ENCODE measurements around the gene JAG1. TPM values are rescaled to one million over a fixed set of nuclear protein-coding genes. Genes with fewer than 3 reads are reported as not detected.

JAG1 gene
- total RNA-seq, 3 donors from 2014 or later (not counting 1 experiment from before 2014, with no cell fraction given), result 8.1 to 12.3 (median 8.7) TPM

DNA sequence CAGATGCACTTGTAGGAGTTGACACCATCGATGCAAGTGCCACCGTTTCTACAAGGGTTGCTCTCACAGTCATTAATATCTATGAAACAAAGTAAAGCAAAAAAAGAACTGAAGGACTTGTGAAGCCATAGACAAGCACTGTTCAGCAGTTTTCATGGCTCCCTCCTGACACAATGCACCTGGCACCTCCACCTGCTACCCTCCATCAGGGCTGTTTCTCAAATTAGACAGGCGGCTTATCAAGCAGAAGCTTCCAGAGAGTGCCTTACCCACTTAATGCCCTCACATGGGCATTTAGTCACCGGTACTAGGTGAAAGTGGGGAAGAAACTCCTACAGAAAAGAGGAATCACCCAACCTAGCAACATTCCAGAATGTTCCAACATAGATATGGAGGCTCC is 27.8 kb downstream of the JAG1 start:
- Mint-ChIP-seq H3K4me1 (peaks cover 0 to 9% of the 10 kb centered on the region in 2 donors), H3K9me3 (no peaks in the 10 kb centered on the region), H3K4me3 (no peak overlapping the region), H3K27ac (no peak overlapping the region), H3K27me3 (ENCODE audit: low read depth in 2 of 2) (no peaks in the 10 kb centered on the region), H3K36me3 (no peaks in the 10 kb centered on the region)
- TF ChIP-seq, protein P1, sequence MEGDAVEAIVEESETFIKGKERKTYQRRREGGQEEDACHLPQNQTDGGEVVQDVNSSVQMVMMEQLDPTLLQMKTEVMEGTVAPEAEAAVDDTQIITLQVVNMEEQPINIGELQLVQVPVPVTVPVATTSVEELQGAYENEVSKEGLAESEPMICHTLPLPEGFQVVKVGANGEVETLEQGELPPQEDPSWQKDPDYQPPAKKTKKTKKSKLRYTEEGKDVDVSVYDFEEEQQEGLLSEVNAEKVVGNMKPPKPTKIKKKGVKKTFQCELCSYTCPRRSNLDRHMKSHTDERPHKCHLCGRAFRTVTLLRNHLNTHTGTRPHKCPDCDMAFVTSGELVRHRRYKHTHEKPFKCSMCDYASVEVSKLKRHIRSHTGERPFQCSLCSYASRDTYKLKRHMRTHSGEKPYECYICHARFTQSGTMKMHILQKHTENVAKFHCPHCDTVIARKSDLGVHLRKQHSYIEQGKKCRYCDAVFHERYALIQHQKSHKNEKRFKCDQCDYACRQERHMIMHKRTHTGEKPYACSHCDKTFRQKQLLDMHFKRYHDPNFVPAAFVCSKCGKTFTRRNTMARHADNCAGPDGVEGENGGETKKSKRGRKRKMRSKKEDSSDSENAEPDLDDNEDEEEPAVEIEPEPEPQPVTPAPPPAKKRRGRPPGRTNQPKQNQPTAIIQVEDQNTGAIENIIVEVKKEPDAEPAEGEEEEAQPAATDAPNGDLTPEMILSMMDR (IDR thresholded peaks at IDR 0.05), result no peak
- intact Hi-C loops (cut with micrococcal nuclease), result no loop called here
- no peaks in the 10 kb centered on the region for H3K9me3 ChIP-seq (ENCODE audit: control insufficient read depth, insufficient read depth, low read length)
- no peak overlapping the region for H3K27ac ChIP-seq (ENCODE audit: low read length)
- no peaks in the 10 kb centered on the region for H3K4me1 ChIP-seq (ENCODE audit: control insufficient read depth, insufficient read depth, low read length)
- 95% methylated on average over 2 of the region's 4 CpGs for WGBS (ENCODE audit: insufficient coverage)
- no peak overlapping the region for H3K4me3 ChIP-seq (ENCODE audit: low read length)
- no peaks in the 10 kb centered on the region for H3K36me3 ChIP-seq (ENCODE audit: control insufficient read depth, insufficient read depth, low read length)
- DNase-seq, result no peak
- H3K27me3 ChIP-seq (ENCODE audit: control insufficient read depth, insufficient read depth, low read length), result no peaks in the 10 kb centered on the region
- no peak for ATAC-seq

DNA sequence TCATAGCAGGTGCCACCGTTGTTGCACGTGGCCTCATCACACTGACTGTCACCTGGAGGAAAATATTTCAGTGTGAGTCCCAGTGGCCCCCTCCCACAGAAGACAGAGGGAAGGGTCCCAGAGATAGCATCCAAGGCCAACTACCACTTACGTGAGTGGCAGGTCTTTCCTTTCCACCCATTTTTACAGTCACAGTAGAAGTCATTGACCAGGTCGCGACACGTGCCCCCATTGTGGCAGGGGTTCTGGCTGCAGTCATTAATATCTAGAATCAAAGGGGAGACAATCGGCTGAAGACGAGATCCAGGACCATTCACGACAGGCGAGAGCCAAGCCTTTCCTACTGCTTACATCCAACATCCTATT is 28.6 kb downstream of the JAG1 start:
- H3K27me3 Mint-ChIP-seq (ENCODE audit: low read depth in 2 of 2), result no peaks in the 10 kb centered on the region
- H3K36me3 ChIP-seq (ENCODE audit: control insufficient read depth, insufficient read depth, low read length), result no peaks in the 10 kb centered on the region
- no peaks in the 10 kb centered on the region for H3K9me3 ChIP-seq (ENCODE audit: control insufficient read depth, insufficient read depth, low read length)
- H3K27me3 ChIP-seq (ENCODE audit: control insufficient read depth, insufficient read depth, low read length), result no peaks in the 10 kb centered on the region
- H3K27ac ChIP-seq (ENCODE audit: low read length), result no peak overlapping the region
- no peaks in the 10 kb centered on the region for H3K4me1 ChIP-seq (ENCODE audit: control insufficient read depth, insufficient read depth, low read length)
- no peaks in the 10 kb centered on the region for H3K36me3 Mint-ChIP-seq
- WGBS (ENCODE audit: insufficient coverage), result 97% methylated on average over 10 of the region's 10 CpGs
- no peak overlapping the region for H3K4me3 ChIP-seq (ENCODE audit: low read length)
- ATAC-seq (no peak), DNase-seq (no peak)
- no peak overlapping the region for H3K4me3 Mint-ChIP-seq
- intact Hi-C loops (cut with micrococcal nuclease), result no loop called here
- peaks cover 0 to 9% of the 10 kb centered on the region in 2 donors for H3K4me1 Mint-ChIP-seq
- no peak overlapping the region for H3K27ac Mint-ChIP-seq
- no peaks in the 10 kb centered on the region for H3K9me3 Mint-ChIP-seq
- TF ChIP-seq, protein P1 (IDR thresholded peaks at IDR 0.05), result no peak

GRCh38 chr20:10644458-10645204 is 29.2 kb downstream of the JAG1 start:
- intact Hi-C loops (cut with micrococcal nuclease), result no loop called here
- 77% methylated on average over 14 of the region's 14 CpGs for WGBS (ENCODE audit: insufficient coverage)
- peak in 1 of 3 donors; percentile 57 for ATAC-seq
- DNase-seq, result no peak
- H3K4me1 ChIP-seq (ENCODE audit: control insufficient read depth, insufficient read depth, low read length), result no peaks in the 10 kb centered on the region
- H3K27ac ChIP-seq (ENCODE audit: low read length), result no peak overlapping the region
- peak overlapping the region in 1 of 2 donors; percentile 44 for H3K27ac Mint-ChIP-seq
- peaks cover 0 to 9% of the 10 kb centered on the region in 2 donors for H3K4me1 Mint-ChIP-seq
- no peaks in the 10 kb centered on the region for H3K9me3 Mint-ChIP-seq
- H3K9me3 ChIP-seq (ENCODE audit: control insufficient read depth, insufficient read depth, low read length), result no peaks in the 10 kb centered on the region
- no peaks in the 10 kb centered on the region for H3K27me3 ChIP-seq (ENCODE audit: control insufficient read depth, insufficient read depth, low read length)
- TF ChIP-seq, protein P1 (IDR thresholded peaks at IDR 0.05), result no peak
- no peak overlapping the region for H3K4me3 Mint-ChIP-seq
- H3K36me3 ChIP-seq (ENCODE audit: control insufficient read depth, insufficient read depth, low read length), result no peaks in the 10 kb centered on the region
- no peaks in the 10 kb centered on the region for H3K36me3 Mint-ChIP-seq
- H3K4me3 ChIP-seq (ENCODE audit: low read length), result no peak overlapping the region
- H3K27me3 Mint-ChIP-seq (ENCODE audit: low read depth in 2 of 2), result peaks cover 0 to under 1% of the 10 kb centered on the region in 2 donors

- Histone ChIP-seq H3K27me3 (ENCODE audit: control insufficient read depth, insufficient read depth, low read length) (no peaks in the 10 kb centered on the region), H3K4me3 (ENCODE audit: low read length) (no peak overlapping the region), H3K27ac (ENCODE audit: low read length) (no peak overlapping the region), H3K9me3 (ENCODE audit: control insufficient read depth, insufficient read depth, low read length) (no peaks in the 10 kb centered on the region), H3K4me1 (ENCODE audit: control insufficient read depth, insufficient read depth, low read length) (no peaks in the 10 kb centered on the region), H3K36me3 (ENCODE audit: control insufficient read depth, insufficient read depth, low read length) (no peaks in the 10 kb centered on the region)
- intact Hi-C loops (cut with micrococcal nuclease), result no loop called here
- no peaks in the 10 kb centered on the region for H3K9me3 Mint-ChIP-seq
- peaks cover 0 to 9% of the 10 kb centered on the region in 2 donors for H3K4me1 Mint-ChIP-seq
- H3K36me3 Mint-ChIP-seq, result no peaks in the 10 kb centered on the region
- no peak overlapping the region for H3K4me3 Mint-ChIP-seq
- ATAC-seq (no peak), DNase-seq (no peak)
- TF ChIP-seq, protein P1 (IDR thresholded peaks at IDR 0.05), result no peak
- peaks cover 0 to 2% of the 10 kb centered on the region in 2 donors for H3K27me3 Mint-ChIP-seq (ENCODE audit: low read depth in 2 of 2)
- no peak overlapping the region for H3K27ac Mint-ChIP-seq
- WGBS (ENCODE audit: insufficient coverage), result 97% methylated on average over 7 of the region's 7 CpGs
Observed at GRCh38 chr20:10643560-10643873, 30.3 kb downstream of the JAG1 start.
